SK-N-SH (cell line): ENCODE measurements around the gene HIVEP2. TPM values are rescaled to one million over a fixed set of nuclear protein-coding genes. Genes with fewer than 3 reads are reported as not detected.

Source experiments
- CTCF ChIA-PET: fragments of 300-600, 350-600 bp; formaldehyde crosslinking; extraction: SDS; loops from one replicate; lab custom pipeline; 2021; lab: Yijun Ruan, JAX
- POLR2A ChIA-PET: fragments of 350-600 bp; sonication (Branson Sonifier 250); formaldehyde crosslinking; extraction: SDS; loops from one replicate; lab custom pipeline; 2020; ENCODE audit warnings: antibody characterized with exemption, inconsistent platforms; lab: Yijun Ruan, JAX
- DNase-seq: peaks from one replicate; pipeline ENCODE4 v3.0.0; 2012
- H2AFZ ChIP-seq: fragments of 200-600 bp; sonication (generic); 2 replicates; pipeline ENCODE4 v1.8.1; 2016; ENCODE audit warnings: antibody characterized with exemption, mild to moderate bottlenecking, low read depth
- H3F3A ChIP-seq: fragments of 200-600 bp; sonication (generic); replicated peaks from 2 replicates; pipeline ENCODE3; 2016; ENCODE audit warnings: antibody characterized with exemption, mild to moderate bottlenecking; ENCODE audit not compliant: insufficient read depth
- H3K27ac ChIP-seq, 2 experiments: fragments of 200-500 bp in 1 of 2; fragments of 200-600 bp in 1 of 2; sonication (Bioruptor generic) in 1 of 2; sonication (generic), shearing (Covaris generic) in 1 of 2; 2 replicates each; pipeline versions ENCODE4 v1.5.1 to v1.6.1; 2014 to 2016; ENCODE audit warnings: low read depth in 2 of 2, inconsistent platforms in 1 of 2, low read length in 1 of 2, mild to moderate bottlenecking in 1 of 2, mixed read lengths in 1 of 2
- H3K27me3 ChIP-seq: fragments of 200-600 bp; sonication (generic), shearing (Covaris generic); 2 replicates; pipeline ENCODE4 v1.6.1; 2016; ENCODE audit warnings: mixed run types; ENCODE audit not compliant: insufficient read depth
- H3K36me3 ChIP-seq, 2 experiments: fragments of 200-500 bp in 1 of 2; fragments of 200-600 bp in 1 of 2; sonication (Bioruptor generic) in 1 of 2; sonication (generic) in 1 of 2; replicated peaks in 1 of 2; 2 replicates each; pipeline versions ENCODE3 to v1.5.1; 2014 to 2016; ENCODE audit warnings: low read length in 1 of 2, mild to moderate bottlenecking in 1 of 2; ENCODE audit not compliant: insufficient read depth in 2 of 2, control insufficient read depth in 1 of 2
- H3K4me1 ChIP-seq, 2 experiments: fragments of 200-500 bp in 1 of 2; fragments of 200-600 bp in 1 of 2; sonication (Bioruptor generic) in 1 of 2; sonication (generic), shearing (Covaris generic) in 1 of 2; 2 replicates each; pipeline versions ENCODE4 v1.5.1 to v1.6.1; 2014 to 2016; ENCODE audit warnings: low read depth in 1 of 2, low read length in 1 of 2, mixed run types in 1 of 2; ENCODE audit not compliant: insufficient read depth in 2 of 2, control insufficient read depth in 1 of 2
- H3K4me2 ChIP-seq: fragments of 200-600 bp; sonication (generic), shearing (Covaris generic); 2 replicates; pipeline ENCODE4 v1.6.1; 2017; ENCODE audit warnings: mixed run types
- H3K4me3 ChIP-seq, 2 experiments: fragments of 200-500 bp in 1 of 2; fragments of 200-600 bp in 1 of 2; sonication (Bioruptor generic) in 1 of 2; sonication (generic), shearing (Covaris generic) in 1 of 2; 2 replicates each; pipeline versions ENCODE4 v1.5.1 to v1.8.1; 2014 to 2016; ENCODE audit warnings: low read depth in 2 of 2, inconsistent platforms in 1 of 2, low read length in 1 of 2, mild to moderate bottlenecking in 1 of 2, mixed read lengths in 1 of 2, moderate library complexity in 1 of 2
- H3K79me2 ChIP-seq: fragments of 200-600 bp; sonication (generic); 2 replicates; pipeline ENCODE4 v1.8.1; 2017; ENCODE audit warnings: mild to moderate bottlenecking; ENCODE audit not compliant: insufficient read depth
- H3K9ac ChIP-seq: fragments of 200-600 bp; sonication (generic); 2 replicates; pipeline ENCODE4 v1.6.1; 2017; ENCODE audit warnings: mixed run types
- H3K9me2 ChIP-seq: fragments of 200-600 bp; sonication (generic); 2 replicates; pipeline ENCODE4 v1.6.1; 2017; ENCODE audit warnings: mixed run types
- H3K9me3 ChIP-seq: fragments of 200-600 bp; sonication (generic); 2 replicates; pipeline ENCODE4 v1.6.1; 2017; ENCODE audit warnings: mixed run types, mild to moderate bottlenecking, moderate library complexity
- H4K20me1 ChIP-seq: fragments of 200-600 bp; sonication (generic); 2 replicates; pipeline ENCODE4 v1.6.1; 2017; ENCODE audit warnings: mild to moderate bottlenecking, mixed run types; ENCODE audit not compliant: insufficient read depth
- CHD2 ChIP-seq: fragments of 150-350 bp; IDR thresholded peaks from 2 replicates; pipeline ENCODE4 v1.6.1; 2018; ENCODE audit warnings: low read length; ENCODE audit not compliant: partially characterized antibody
- CTCF ChIP-seq: fragments of 200-600 bp; sonication (generic); IDR thresholded peaks from 2 replicates; pipeline ENCODE4 v1.6.1; 2017; ENCODE audit warnings: antibody characterized with exemption, mild to moderate bottlenecking, moderate library complexity
- ELF1 ChIP-seq: IDR thresholded peaks from 2 replicates; pipeline ENCODE4 v1.4.0; 2012
- IRF3 ChIP-seq: fragments of 150-350 bp; IDR thresholded peaks from 2 replicates; pipeline ENCODE4 v1.6.1; 2016; ENCODE audit warnings: mild to moderate bottlenecking, low read depth, low read length
- MEF2A ChIP-seq: IDR thresholded peaks from 2 replicates; pipeline ENCODE4 v1.4.0; 2012; ENCODE audit warnings: low read depth, borderline replicate concordance
- PBX3 ChIP-seq: IDR thresholded peaks from 2 replicates; pipeline ENCODE4; 2012
- REST ChIP-seq: IDR thresholded peaks from 2 replicates; pipeline ENCODE4 v1.6.1; 2012; ENCODE audit warnings: mild to moderate bottlenecking, low read depth, low read length, moderate library complexity
- RFX5 ChIP-seq: IDR thresholded peaks from 2 replicates; pipeline ENCODE4 v1.6.1; 2012; ENCODE audit warnings: mild to moderate bottlenecking, improper control_type of control experiment, low read length
- SIN3A ChIP-seq: IDR thresholded peaks from 2 replicates; pipeline ENCODE4 v1.6.1; 2012; ENCODE audit warnings: low read depth, mild to moderate bottlenecking, low read length, moderate library complexity, borderline replicate concordance
- TAF1 ChIP-seq: IDR thresholded peaks from 2 replicates; pipeline ENCODE4 v1.6.1; 2012; ENCODE audit warnings: low read depth, mild to moderate bottlenecking, low read length, moderate library complexity, borderline replicate concordance
- TCF12 ChIP-seq: IDR thresholded peaks from 2 replicates; pipeline ENCODE4 v1.4.0; 2012
- WGBS: methylation state at CpG from one replicate; pipeline ENCODE4 v1.1.6; 2017; ENCODE audit warnings: low lambda C conversion rate; 5-methylcytosine and 5-hydroxymethylcytosine counted together
- polyA plus RNA-seq, 3 experiments: library from polyadenylated mRNA; depleted of rRNA; stranded (reverse); fragments of >200 nt; gene quantifications; 2 replicates each; pipeline ENCODE4 v1.2.3, GENCODE V29; 2012

The HIVEP2 gene
- polyA plus RNA-seq, 1 of the 3 experiments (the other 2 are of a cell fraction) = 2.5 TPM

- TF ChIP-seq PBX3 = no peak
- no peak for TF ChIP-seq RFX5
- no peak for TF ChIP-seq MEF2A
- TF ChIP-seq TCF12 = no peak
- TF ChIP-seq ELF1 = no peak
- TF ChIP-seq IRF3 = no peak
- no peak for TF ChIP-seq TAF1
- TF ChIP-seq CTCF = no peak
- no peak for TF ChIP-seq REST
These were observed 65.9 kb downstream of the HIVEP2 start (continued) for GRCh38 chr6:142879076-142879475.

- WGBS = 92% methylated on average over 3 of the region's 3 CpGs
- Histone ChIP-seq H3K27ac (no peak overlapping the region), H3K79me2 (peaks cover 74% of the 10 kb centered on the region), H3K4me1 (peaks cover 3 to 9% of the 10 kb centered on the region in 2 experiments; a peak in 3 of 4 replicates), H3K9ac (no peak overlapping the region), H2AFZ (no peak overlapping the region), H3K9me2 (no peaks in the 10 kb centered on the region), H3K4me3 (no peak overlapping the region), H3K36me3 (no peaks in the 10 kb centered on the region), H3K27me3 (no peaks in the 10 kb centered on the region), H4K20me1 (no peaks in the 10 kb centered on the region), H3K9me3 (no peaks in the 10 kb centered on the region), H3F3A (no peaks in the 10 kb centered on the region), H3K4me2 (no peak overlapping the region)
- ChIA-PET POLR2A (no interaction called here), CTCF (no interaction called here)
- no peak for DNase-seq
- no peak for TF ChIP-seq SIN3A
- no peak for TF ChIP-seq RFX5
- TF ChIP-seq CHD2 = no peak
- no peak for TF ChIP-seq REST
These were observed 66.6 kb downstream of the HIVEP2 start for GRCh38 chr6:142878407-142878806.
